RWPE2 (cell line): ENCODE results near the gene YIPF5.

ENCODE experiments used
- ATAC-seq: fragments of 200-7000 bp; cut with Tn5 transposase; 3 replicates; pipeline ENCODE4 v1.9.1; 2021; ENCODE audit warnings: low read depth
- DNase-seq: peaks from one replicate; pipeline ENCODE4 v3.0.0-alpha.2; 2020; ENCODE audit warnings: low spot score
- H3K27ac ChIP-seq: fragments of 450-650 bp; 2 replicates; pipeline ENCODE4 v1.5.1; 2017; ENCODE audit warnings: mild to moderate bottlenecking; ENCODE audit not compliant: poor library complexity, severe bottlenecking
- H3K27me3 ChIP-seq: fragments of 250-450 bp; sonication (Bioruptor Pico); 2 replicates; pipeline ENCODE4 v1.5.1; 2021; ENCODE audit warnings: mild to moderate bottlenecking, moderate library complexity; ENCODE audit not compliant: insufficient read depth, poor library complexity, severe bottlenecking
- H3K36me3 ChIP-seq: fragments of 250-450 bp; sonication (Bioruptor Pico); 2 replicates; pipeline ENCODE4 v1.5.1; 2020; ENCODE audit warnings: low read depth, mild to moderate bottlenecking, moderate library complexity
- H3K4me1 ChIP-seq: fragments of 250-450 bp; sonication (Bioruptor Pico); 2 replicates; pipeline ENCODE4 v1.5.1; 2021; ENCODE audit warnings: mild to moderate bottlenecking, moderate library complexity; ENCODE audit not compliant: insufficient read depth, poor library complexity, severe bottlenecking
- H3K4me3 ChIP-seq: fragments of 250-450 bp; sonication (Bioruptor Pico); 2 replicates; pipeline ENCODE4 v1.5.1; 2021; ENCODE audit warnings: mild to moderate bottlenecking, moderate library complexity; ENCODE audit not compliant: severe bottlenecking
- H3K9me3 ChIP-seq: fragments of 250-450 bp; sonication (Bioruptor Pico); 2 replicates; pipeline ENCODE4 v1.5.1; 2021; ENCODE audit warnings: mild to moderate bottlenecking, moderate library complexity; ENCODE audit not compliant: severe bottlenecking
- TF ChIP-seq, protein P1 (sequence below): fragments of 450-650 bp; IDR thresholded peaks from one replicate; pipeline ENCODE4 v1.5.1; 2017; ENCODE audit warnings: mild to moderate bottlenecking, moderate library complexity; ENCODE audit not compliant: poor library complexity, severe bottlenecking

The YIPF5 gene

DNA sequence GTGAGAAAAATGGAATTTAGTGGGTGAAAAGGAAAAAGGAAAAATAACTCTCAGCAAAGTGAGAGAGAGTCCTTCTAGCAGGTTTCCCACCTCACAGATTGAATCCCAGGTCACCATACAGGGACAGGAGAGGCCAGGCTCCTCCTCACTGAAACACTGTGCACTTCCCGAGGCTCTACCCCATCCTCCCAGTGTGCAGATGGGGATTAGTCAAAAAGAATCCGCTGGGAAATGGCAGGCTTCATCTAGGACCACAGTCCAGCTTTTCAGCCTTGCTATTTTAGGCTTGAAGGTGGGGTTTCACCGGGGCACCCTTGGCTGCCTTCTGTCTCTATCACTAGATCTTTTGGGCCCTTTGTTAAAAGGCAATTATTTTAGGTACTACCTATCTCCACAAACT is 47.8 kb downstream of the YIPF5 start:
- Histone ChIP-seq H3K4me3 (no peak overlapping the region), H3K4me1 (peaks cover 6% of the 10 kb centered on the region), H3K27ac (no peak overlapping the region), H3K9me3 (no peaks in the 10 kb centered on the region), H3K36me3 (no peaks in the 10 kb centered on the region), H3K27me3 (no peaks in the 10 kb centered on the region)
- TF ChIP-seq, protein P1, sequence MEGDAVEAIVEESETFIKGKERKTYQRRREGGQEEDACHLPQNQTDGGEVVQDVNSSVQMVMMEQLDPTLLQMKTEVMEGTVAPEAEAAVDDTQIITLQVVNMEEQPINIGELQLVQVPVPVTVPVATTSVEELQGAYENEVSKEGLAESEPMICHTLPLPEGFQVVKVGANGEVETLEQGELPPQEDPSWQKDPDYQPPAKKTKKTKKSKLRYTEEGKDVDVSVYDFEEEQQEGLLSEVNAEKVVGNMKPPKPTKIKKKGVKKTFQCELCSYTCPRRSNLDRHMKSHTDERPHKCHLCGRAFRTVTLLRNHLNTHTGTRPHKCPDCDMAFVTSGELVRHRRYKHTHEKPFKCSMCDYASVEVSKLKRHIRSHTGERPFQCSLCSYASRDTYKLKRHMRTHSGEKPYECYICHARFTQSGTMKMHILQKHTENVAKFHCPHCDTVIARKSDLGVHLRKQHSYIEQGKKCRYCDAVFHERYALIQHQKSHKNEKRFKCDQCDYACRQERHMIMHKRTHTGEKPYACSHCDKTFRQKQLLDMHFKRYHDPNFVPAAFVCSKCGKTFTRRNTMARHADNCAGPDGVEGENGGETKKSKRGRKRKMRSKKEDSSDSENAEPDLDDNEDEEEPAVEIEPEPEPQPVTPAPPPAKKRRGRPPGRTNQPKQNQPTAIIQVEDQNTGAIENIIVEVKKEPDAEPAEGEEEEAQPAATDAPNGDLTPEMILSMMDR, result no peak
- DNase-seq (no peak), ATAC-seq (no peak)

DNA sequence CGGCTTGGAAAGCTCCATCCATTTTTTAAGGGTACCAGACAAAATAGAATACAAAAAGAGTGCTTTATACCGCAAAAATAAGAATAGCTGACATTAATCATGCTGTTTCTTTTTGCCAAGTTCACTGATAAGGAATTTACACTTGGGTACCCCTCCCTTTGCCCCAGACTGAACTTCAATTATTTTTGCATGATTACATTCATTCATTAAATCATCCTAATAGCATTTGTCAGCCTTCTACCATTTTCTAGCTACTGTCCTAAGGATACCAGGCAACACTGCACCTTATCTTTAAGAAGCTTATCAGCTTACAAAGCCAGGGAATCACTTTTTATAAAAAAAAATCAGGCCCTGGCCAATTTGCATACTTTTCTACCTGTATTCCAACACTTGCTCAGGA is 48.4 kb downstream of the YIPF5 start:
- Histone ChIP-seq H3K9me3 (no peaks in the 10 kb centered on the region), H3K27ac (no peak overlapping the region), H3K36me3 (no peaks in the 10 kb centered on the region), H3K4me1 (peaks cover 6% of the 10 kb centered on the region), H3K27me3 (no peaks in the 10 kb centered on the region), H3K4me3 (no peak overlapping the region)
- ATAC-seq, result no peak
- TF ChIP-seq, protein P1, result no peak
- no peak for DNase-seq

DNA sequence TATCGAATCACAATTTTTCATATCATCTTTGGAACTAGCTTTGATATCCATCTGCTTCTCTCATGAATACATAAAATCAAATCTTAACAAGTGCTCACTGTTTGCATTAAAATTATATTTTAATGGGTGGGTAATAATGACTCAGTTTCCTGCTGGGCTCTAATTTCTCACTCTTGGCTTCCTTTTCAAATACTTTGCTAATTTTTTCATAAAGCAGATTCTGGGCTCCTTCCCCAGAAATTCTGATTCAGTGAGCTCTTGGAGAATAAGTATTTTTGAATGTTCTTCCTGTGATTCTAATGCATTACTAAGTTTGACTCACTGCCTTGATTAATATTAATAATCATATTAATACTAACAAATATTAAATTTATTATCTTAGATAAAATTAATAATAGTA is 48.9 kb downstream of the YIPF5 start:
- no peak for ATAC-seq
- no peak overlapping the region for H3K4me3 ChIP-seq
- H3K9me3 ChIP-seq, result no peaks in the 10 kb centered on the region
- H3K27ac ChIP-seq, result no peak overlapping the region
- H3K4me1 ChIP-seq, result peaks cover 6% of the 10 kb centered on the region
- DNase-seq, result no peak
- H3K36me3 ChIP-seq, result no peaks in the 10 kb centered on the region
- TF ChIP-seq, protein P1, result no peak
- no peaks in the 10 kb centered on the region for H3K27me3 ChIP-seq

DNA sequence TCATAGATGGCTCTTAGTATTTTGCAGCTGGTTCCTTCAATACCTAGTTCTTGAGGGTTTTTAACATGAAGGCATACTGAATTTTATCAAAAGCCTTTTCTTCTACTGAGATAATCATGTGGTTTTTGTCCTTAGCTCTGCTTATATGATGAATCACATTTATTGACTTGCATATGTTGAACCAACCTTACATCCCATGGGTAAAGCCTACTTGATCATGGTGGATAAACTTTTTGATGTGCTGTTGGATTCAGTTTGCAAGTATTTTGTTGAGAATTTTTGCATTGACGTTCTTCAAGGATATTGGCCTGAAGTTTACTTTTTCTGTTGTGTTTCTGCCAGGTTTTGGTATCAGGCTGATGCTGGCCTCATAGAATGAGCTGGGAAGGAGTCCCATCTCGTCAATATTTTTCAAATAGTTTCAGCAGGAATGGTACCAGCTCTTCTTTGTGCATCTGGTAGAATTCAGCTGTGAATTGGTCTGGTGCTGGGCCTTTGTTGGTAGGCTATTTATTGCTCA is 49.7 kb downstream of the YIPF5 start:
- Histone ChIP-seq H3K27ac (no peak overlapping the region), H3K9me3 (no peaks in the 10 kb centered on the region), H3K4me3 (no peak overlapping the region), H3K27me3 (no peaks in the 10 kb centered on the region), H3K36me3 (no peaks in the 10 kb centered on the region), H3K4me1 (peaks cover 6% of the 10 kb centered on the region)
- TF ChIP-seq, protein P1, result no peak
- DNase-seq (no peak), ATAC-seq (no peak)

DNA sequence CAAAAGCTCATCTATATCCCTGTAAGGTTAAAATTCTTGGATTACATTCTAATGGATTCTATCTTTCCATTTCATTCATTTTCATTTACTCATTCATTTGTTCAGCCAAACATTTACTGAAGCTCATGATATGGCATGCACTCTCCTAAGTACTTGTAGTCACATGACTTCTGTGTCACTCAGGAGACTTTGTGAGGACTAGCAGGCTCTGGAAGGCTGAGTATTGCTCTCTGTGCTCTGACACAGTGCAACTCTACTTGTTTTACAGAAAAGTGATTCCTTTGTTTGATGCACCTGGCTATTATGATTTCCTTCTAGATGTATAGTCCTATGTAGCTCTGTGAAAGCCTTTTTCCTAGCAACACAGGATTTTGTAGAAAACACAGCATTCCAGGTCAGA is 53.0 kb downstream of the YIPF5 start:
- TF ChIP-seq, protein P1, result no peak
- Histone ChIP-seq H3K27ac (no peak overlapping the region), H3K9me3 (no peaks in the 10 kb centered on the region), H3K36me3 (no peaks in the 10 kb centered on the region), H3K27me3 (no peaks in the 10 kb centered on the region), H3K4me1 (peaks cover 6% of the 10 kb centered on the region), H3K4me3 (no peak overlapping the region)
- ATAC-seq, result no peak
- DNase-seq, result no peak
